ENCODE results near the gene C1QTNF6.

C1QTNF6 gene

DNA sequence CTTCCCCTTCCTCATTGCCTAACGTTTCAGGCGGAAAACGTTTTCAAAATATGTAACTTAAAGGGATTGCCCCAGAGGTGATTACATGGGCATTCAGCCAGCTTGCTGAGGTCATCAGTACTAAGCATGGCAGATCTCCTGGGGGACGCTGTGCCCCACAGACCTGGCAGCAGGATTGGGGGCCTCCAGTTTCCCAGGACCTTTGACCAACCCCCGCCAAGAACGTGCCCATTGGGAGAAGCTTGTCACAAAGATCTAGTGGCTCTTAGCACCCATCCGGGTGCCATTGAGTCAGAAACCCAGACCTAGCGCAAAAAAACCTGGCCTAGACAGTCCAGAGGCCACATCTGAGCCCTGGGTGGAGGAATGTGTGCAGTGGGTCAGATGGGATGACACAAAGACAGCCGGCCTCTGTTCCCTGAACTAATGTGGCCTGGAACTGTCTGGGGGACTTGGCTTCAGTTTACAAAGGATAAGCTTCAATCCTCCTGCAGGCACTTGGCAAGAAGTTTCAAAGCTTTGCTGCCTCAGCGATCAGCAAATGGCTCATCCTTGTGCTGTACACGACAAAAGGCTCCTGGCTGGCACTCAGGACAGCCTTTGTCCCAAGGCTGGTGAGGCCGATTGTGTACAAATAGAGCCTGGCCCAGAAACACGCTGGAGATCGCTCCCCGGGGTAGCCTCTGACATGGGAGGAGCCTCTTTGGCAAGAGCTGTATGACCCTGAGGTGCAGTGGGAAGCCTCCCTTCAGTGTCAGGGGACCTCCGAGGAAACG is 9.5 kb downstream of the C1QTNF6 start:
- ChIA-PET CTCF (interaction anchor here (0.9 to 8.2 kb wide), 5 partner anchors 12 to 139 kb away, joined by 3 to 51 read pairs (median 4); no protein-coding TSS in a partner anchor), POLR2A (no interaction called here)
- TF ChIP-seq CTCF (IDR thresholded peaks at IDR 0.05; ENCODE audit: control extremely low read depth, extremely low read depth, low read depth, missing control alignments), result no peak
- DNase-seq (ENCODE audit: extremely low spot score), result no peak

DNA sequence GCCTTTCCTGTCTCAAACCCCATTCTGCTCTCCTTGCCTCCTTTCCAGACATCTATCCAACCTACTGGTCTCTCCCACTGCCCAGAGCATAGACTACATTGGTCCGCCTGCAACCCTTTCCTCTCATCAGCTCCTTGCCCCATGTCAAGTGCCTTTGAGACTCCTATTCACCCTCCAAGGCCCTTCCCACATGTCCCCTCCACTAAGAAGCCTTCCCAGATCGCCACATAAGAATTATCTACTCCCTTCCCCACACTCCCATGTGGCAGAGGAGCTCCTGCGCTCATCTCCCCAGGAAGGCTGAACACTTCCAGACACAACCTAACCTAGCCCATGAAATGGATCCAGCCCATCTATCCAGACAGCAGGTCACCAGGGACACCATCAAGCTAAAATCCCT is 10.3 kb downstream of the C1QTNF6 start:
- POLR2A ChIA-PET, result no interaction called here
- DNase-seq (ENCODE audit: extremely low spot score), result no peak
- CTCF ChIA-PET, result interaction anchor here (0.9 to 8.2 kb wide), 5 partner anchors 11 to 140 kb away, joined by 3 to 51 read pairs (median 4); no protein-coding TSS in a partner anchor
- no peak for TF ChIP-seq CTCF (IDR thresholded peaks at IDR 0.05; ENCODE audit: control extremely low read depth, extremely low read depth, low read depth, missing control alignments)

- CTCF ChIA-PET, result interaction anchor here (0.7 to 8.2 kb wide), 5 partner anchors 11 to 140 kb away, joined by 3 to 51 read pairs (median 4); no protein-coding TSS in a partner anchor
- TF ChIP-seq CTCF (IDR thresholded peaks at IDR 0.05; ENCODE audit: control extremely low read depth, extremely low read depth, low read depth, missing control alignments), result no peak
- DNase-seq (ENCODE audit: extremely low spot score), result no peak
- POLR2A ChIA-PET, result no interaction called here
These were observed 10.8 kb downstream of the C1QTNF6 start for GRCh38 chr22:37177221-37177620.

- TF ChIP-seq CTCF (IDR thresholded peaks at IDR 0.05; ENCODE audit: control extremely low read depth, extremely low read depth, low read depth, missing control alignments), result no peak
- CTCF ChIA-PET, result interaction anchor here (0.6 to 8.2 kb wide), 4 partner anchors 10 to 320 kb away, joined by 3 to 51 read pairs (median 9); no protein-coding TSS in a partner anchor
- DNase-seq (ENCODE audit: extremely low spot score), result peak; percentile 52
- POLR2A ChIA-PET, result no interaction called here
These were observed 11.5 kb downstream of the C1QTNF6 start for GRCh38 chr22:37176464-37177061.

GRCh38 chr22:37175414-37176281 is 12.4 kb downstream of the C1QTNF6 start:
- no peak for TF ChIP-seq CTCF (IDR thresholded peaks at IDR 0.05; ENCODE audit: control extremely low read depth, extremely low read depth, low read depth, missing control alignments)
- DNase-seq (ENCODE audit: extremely low spot score), result no peak
- CTCF ChIA-PET, result interaction anchor here (0.6 to 8.2 kb wide), 7 partner anchors 8 to 132 kb away, joined by 3 to 51 read pairs (median 4); no protein-coding TSS in a partner anchor
- POLR2A ChIA-PET, result no interaction called here

DNA sequence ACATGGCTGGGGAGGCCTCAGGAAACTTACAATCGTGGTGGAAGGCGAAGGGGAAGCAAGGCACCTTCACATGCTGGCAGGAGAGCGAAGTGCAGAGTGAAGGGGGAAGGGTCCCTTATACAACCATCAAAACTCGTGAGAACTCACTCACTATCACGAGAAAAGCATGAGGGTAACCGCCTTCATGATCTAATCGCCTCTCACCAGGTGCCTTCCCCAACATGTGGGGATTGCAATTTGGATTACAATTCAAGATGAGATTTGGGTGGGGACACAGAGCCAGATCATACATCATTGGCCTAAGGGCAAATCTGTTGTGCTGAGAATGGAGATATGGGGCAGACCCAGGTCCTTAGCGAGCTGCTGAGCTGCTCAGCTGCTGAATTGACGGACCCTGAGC is 13.1 kb downstream of the C1QTNF6 start:
- CTCF ChIA-PET, result interaction anchor here (1.0 to 8.2 kb wide), 6 partner anchors 8 to 131 kb away, joined by 3 to 51 read pairs (median 5); no protein-coding TSS in a partner anchor
- POLR2A ChIA-PET, result no interaction called here
- TF ChIP-seq CTCF (IDR thresholded peaks at IDR 0.05; ENCODE audit: control extremely low read depth, extremely low read depth, low read depth, missing control alignments), result no peak
- DNase-seq (ENCODE audit: extremely low spot score), result no peak

Data from GM10248 (cell line).